NCI-H2196 (cell line): ENCODE data around the gene R3HDM2.
A peak's percentile ranks its signal among the peaks of the same experiment; 100 is the strongest.
"Not testable (repeated sequence)": the region's sequence is repeated elsewhere in the genome, so short reads cannot be mapped to it uniquely, and the experiment has no call there.

ENCODE experiments used
- DNase-seq: peaks from one replicate; lab custom pipeline; 2025; ENCODE audit not compliant: unreplicated experiment; lab: John Stamatoyannopoulos, UW

Gene R3HDM2

DNA sequence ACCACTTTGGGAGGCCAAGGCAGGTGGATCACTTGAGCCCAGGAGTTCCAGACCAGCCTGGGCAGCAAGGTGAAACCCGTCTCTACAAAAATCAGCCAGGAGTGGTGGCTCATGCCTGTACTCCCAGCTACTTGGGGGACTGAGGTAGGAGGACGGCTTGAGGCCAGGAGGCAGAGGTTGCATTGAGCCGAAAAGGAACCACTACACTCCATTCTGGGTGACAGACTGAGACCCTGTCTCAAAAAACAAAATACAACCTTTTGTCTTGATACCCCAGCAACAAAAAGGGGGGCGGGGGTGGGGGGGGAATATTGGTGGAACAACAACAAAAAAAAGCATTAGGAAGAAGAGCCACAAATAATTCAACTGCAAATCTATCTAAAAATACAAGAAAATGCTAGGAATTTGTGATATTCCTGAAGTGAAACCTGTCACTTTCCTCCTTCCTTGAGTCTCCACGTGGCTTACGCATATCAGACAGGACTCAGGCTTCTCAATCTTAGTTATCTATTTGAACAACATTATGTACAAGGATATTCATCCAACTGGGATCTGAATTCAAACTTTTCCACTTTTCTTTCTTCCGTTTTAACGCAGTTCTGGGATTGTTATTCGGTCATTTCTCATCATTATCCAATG, 1.3 kb downstream of the R3HDM2 start:
- DNase-seq = no peak

- DNase-seq = no peak
These were observed 1.9 kb downstream of the R3HDM2 start for GRCh38 chr12:57428965-57429364.

- DNase-seq = not testable (repeated sequence)
These were observed 3.9 kb downstream of the R3HDM2 start for GRCh38 chr12:57426948-57427347.

GRCh38 chr12:57420482-57420881, 10.4 kb downstream of the R3HDM2 start:
- DNase-seq = no peak

- no peak for DNase-seq
These were observed 11.3 kb downstream of the R3HDM2 start for GRCh38 chr12:57419495-57419894.

- no peak for DNase-seq
These were observed 12.6 kb downstream of the R3HDM2 start for GRCh38 chr12:57418255-57418654.

GRCh38 chr12:57416039-57416996, 14.5 kb downstream of the R3HDM2 start:
- no peak for DNase-seq

GRCh38 chr12:57415088-57415487, 15.8 kb downstream of the R3HDM2 start:
- no peak for DNase-seq

DNA sequence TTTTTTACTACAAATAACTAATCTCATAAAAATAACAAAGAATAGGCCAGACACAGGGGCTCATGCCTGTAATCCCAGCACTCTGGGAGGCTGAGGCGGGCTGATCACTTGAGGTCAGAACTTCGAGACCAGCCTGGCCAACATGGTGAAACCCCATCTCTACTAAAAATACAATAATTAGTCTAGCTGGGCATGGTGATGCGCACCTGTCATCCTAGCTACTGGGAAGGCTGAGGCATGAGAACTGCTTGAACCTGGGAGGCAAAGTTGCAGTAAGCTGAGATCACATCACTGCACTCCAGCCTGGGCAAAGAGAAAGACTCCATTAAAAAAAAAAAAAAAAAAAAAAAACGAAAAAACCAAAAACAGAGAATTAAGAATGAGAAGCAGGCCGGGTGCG, 16.7 kb downstream of the R3HDM2 start:
- DNase-seq = not testable (repeated sequence)

- no peak for DNase-seq
These were observed 20.3 kb downstream of the R3HDM2 start for GRCh38 chr12:57410534-57410933.

GRCh38 chr12:57404966-57405640, 25.7 kb downstream of the R3HDM2 start:
- no peak for DNase-seq

DNA sequence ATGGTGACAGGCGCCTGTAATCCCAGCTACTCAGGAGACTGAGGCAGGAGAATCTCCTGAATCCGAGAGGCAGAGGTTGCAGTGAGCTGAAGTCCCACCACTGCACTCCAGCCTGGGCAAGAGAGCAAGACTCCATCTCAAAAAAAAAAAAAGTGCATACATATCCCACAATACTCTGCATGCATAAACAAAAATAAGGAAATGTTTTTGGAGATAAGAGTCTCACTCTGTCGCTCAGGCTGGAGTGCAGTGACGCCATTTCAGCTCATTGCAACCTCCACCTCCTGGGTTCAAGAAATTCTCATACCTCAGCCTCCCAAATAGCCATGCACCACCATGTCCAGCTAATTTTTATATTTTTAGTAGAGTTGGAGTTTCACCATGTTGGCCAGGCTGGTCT, 28.7 kb downstream of the R3HDM2 start:
- DNase-seq = not testable (repeated sequence)

DNA sequence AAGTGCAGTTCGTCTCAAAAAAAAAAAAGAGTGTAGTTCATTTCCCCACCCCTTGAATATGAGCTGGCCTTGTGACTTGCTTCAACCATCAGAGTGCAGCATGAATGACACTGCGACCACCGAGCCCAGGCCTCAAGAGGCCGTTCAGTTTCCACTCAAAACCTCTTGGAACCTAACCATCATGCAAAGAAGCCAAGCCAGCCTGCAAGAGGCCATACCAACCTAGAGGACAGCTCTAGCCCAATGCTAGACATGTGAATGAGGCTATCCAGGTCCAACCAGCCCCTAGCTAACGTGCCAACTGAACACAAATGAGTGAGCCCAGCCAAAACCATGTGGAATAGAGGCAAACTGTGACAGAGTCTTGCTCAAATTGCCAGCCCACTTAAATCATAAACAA, 29.7 kb downstream of the R3HDM2 start:
- DNase-seq = peak; percentile 27

DNA sequence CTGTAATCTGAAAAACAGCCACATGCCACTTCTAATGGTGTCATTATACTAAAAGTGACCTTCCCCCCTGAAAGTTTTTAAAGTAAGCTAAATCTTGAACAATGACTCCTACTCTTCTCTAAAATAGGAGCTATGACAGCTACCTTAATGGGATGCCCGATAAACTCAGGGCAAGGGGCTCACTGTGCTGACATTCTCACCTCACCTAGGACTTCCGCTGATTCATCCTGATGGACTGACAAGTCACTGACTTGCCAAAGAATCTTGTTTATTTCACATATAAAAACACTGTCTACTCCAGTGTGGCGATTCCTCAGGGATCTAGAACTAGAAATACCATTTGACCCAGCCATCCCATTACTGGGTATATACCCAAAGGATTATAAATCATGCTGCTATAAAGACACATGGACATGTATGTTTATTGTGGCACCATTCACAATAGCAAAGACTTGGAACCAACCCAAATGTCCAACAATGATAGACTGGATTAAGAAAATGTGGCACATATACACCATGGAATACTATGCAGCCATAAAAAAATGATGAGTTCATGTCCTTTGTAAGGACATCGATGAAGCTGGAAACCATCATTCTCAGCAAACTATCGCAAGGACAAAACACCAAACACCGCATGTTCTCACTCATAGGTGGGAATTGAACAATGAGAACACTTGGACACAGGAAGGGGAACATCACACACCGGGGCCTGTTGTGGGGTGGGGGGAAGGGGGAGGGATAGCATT, 31.0 kb downstream of the R3HDM2 start:
- not testable (repeated sequence) for DNase-seq

DNA sequence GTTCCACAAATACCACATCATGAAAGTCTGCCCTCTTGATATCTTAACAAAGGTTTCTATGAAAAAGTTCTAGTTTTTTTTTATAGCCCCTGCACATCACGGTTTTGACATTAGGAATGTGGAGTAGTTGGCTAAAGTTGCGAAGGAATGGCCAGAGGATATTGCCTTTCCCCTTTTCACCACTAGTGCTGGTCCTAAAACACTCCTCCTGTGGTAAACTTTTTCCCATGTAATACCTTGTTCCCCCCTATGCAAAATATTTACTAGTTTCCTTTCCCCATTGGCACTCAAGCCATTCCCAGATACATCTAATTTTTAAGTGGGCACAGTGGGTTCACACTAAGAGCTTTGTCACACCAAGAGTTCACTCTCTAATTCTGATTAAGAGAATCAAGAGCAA, 33.4 kb downstream of the R3HDM2 start:
- DNase-seq = no peak

- no peak for DNase-seq
These were observed 35.7 kb downstream of the R3HDM2 start for GRCh38 chr12:57395121-57395520.

DNA sequence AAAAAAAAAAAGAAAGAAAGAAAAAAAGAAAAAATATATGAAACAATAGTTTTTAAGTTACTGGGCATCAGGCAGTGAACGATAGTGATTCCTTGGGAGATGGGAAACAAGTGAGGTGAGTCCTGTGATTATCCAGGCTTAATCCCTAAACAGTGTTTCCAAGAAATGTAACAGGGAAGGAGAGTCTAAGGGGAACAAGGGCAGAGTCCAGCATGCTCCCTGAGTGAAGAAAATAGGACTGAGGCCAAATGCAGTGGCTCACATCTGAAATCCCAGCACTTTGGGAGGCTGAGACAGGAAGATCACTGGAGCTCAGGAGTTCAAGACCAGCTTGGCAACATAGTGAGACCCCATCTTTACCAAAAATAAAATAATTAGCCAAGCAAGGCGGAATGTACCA, 40.7 kb downstream of the R3HDM2 start:
- DNase-seq = no peak

GRCh38 chr12:57389033-57389432, 41.8 kb downstream of the R3HDM2 start:
- DNase-seq = no peak

DNA sequence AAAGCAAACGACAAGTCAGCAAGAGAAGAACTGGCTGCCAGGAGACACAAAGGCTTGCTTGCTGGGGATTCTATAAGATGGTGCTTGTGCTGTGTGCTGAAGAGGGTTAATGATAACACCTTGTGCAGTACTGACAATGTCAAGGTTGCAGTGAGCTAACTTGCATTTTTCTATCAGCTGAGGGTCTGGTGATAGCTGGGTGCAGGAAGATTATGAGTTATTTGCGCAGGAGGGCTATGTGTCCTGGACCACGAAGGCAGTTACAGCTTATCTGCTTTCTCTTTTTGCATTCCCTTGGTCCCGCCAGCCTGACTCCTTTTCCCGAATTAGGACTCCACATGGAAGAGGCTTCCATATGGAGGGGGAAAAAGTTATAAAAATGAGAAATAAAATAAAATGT, 42.4 kb downstream of the R3HDM2 start:
- DNase-seq = no peak

GRCh38 chr12:57386187-57386720, 44.6 kb downstream of the R3HDM2 start:
- DNase-seq = no peak

DNA sequence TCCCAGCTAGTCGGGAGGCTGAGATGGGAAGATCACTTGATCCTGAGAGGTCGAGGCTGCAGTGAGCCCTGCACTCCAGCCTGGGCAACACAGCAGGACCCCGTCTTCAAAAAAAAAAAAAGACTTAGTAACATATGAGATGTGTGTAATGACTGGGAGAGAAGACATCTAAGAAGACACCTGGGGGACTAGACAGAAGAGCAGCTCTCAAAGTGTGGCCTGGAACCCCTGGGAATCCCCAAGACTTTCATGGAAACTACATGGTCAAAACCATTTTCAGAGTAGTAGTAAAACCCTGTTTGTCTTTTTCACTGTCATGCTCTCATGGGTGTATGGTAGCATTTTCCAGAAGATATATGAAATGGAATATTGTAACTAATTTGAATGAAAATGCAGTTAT, 45.3 kb downstream of the R3HDM2 start:
- no peak for DNase-seq
